Aorta (tissue), 5 donors: ENCODE data around the gene TMEM52. TPM values are rescaled to one million over a fixed set of nuclear protein-coding genes. Genes with fewer than 3 reads are reported as not detected.
"Not testable (repeated sequence)": the region's sequence is repeated elsewhere in the genome, so short reads cannot be mapped to it uniquely, and the experiment has no call there.

Source experiments
- ATAC-seq: fragments of 200-7000 bp; cut with Tn5 transposase; one replicate; pipeline ENCODE4 v1.9.1; 2022; ENCODE audit warnings: moderate library complexity; ENCODE audit not compliant: low FRiP score
- DNase-seq, 2 donors: peaks; one replicate each; pipeline ENCODE4 v3.0.0-alpha.2; 2020
- H3K27ac ChIP-seq, 2 donors: one replicate each; pipeline ENCODE4 v1.5.1; 2013; ENCODE audit warnings: low read length in 2 of 2, mild to moderate bottlenecking in 2 of 2, moderate library complexity in 2 of 2, control low read depth in 1 of 2, inconsistent platforms in 1 of 2, low read depth in 1 of 2
- H3K27me3 ChIP-seq, 2 donors: one replicate each; pipeline ENCODE4 v1.6.1; 2013; ENCODE audit warnings: control low read depth in 1 of 2, low read length in 1 of 2, mild to moderate bottlenecking in 1 of 2, moderate library complexity in 1 of 2; ENCODE audit not compliant: insufficient read depth in 2 of 2, control insufficient read depth in 1 of 2
- H3K36me3 ChIP-seq, 2 donors: one replicate each; pipeline ENCODE4 v1.6.1; 2013; ENCODE audit warnings: control low read depth in 1 of 2, low read length in 1 of 2, mild to moderate bottlenecking in 1 of 2; ENCODE audit not compliant: insufficient read depth in 2 of 2, control insufficient read depth in 1 of 2
- H3K4me1 ChIP-seq, 2 donors: one replicate each; pipeline ENCODE4 v1.6.1; 2013; ENCODE audit warnings: low read length in 2 of 2, control low read depth in 1 of 2, mild to moderate bottlenecking in 1 of 2, moderate library complexity in 1 of 2; ENCODE audit not compliant: insufficient read depth in 2 of 2, control insufficient read depth in 1 of 2
- H3K4me3 ChIP-seq, 2 donors: one replicate each; pipeline ENCODE4 v1.5.1; 2013; ENCODE audit warnings: low read length in 2 of 2, control low read depth in 1 of 2, mild to moderate bottlenecking in 1 of 2
- H3K9me3 ChIP-seq: one replicate; pipeline ENCODE4 v1.6.1; 2013; ENCODE audit warnings: mild to moderate bottlenecking, low read length; ENCODE audit not compliant: control insufficient read depth
- WGBS, 2 donors: extraction: QIAGEN DNeasy Blood & Tissue Kit; methylation state at CpG; one replicate each; pipeline ENCODE4 v1.1.7; 2013; 5-methylcytosine and 5-hydroxymethylcytosine counted together
- intact Hi-C, 2 donors: fragments of 100-400 bp; cut with DNase I; formaldehyde crosslinking; loops; one replicate each; pipeline versions ENCODE4 v1.14.2 to v1.15.0; 2022
- polyA plus RNA-seq, 2 donors: library from polyadenylated mRNA; stranded (reverse); fragments of 200-250 nt; gene quantifications; one replicate each; pipeline ENCODE4 v1.2.3, GENCODE V29; 2013
- total RNA-seq, 2 donors: library from RNA; stranded (reverse); fragmentation: NEBNext Ultra II Directional; extraction: Animal tissue kit (Norgen Biotek cat#: 25700); gene quantifications; one replicate each; pipeline ENCODE4 v1.2.1, GENCODE V29; 2021
- donor health status: healthy with polysubstance abuse.
- donor health status: Bipolar disorder and iron deficiency.
- donor health status: DM: no; HTN: no; CAD: no.
- donor health status: DM: no; HTN: no; CAD: no.
- donor health status: DM: yes; HTN: yes; CAD: no.

The TMEM52 gene
- total and polyA plus RNA-seq, 4 donors = 0.13 TPM; not detected in 3

DNA sequence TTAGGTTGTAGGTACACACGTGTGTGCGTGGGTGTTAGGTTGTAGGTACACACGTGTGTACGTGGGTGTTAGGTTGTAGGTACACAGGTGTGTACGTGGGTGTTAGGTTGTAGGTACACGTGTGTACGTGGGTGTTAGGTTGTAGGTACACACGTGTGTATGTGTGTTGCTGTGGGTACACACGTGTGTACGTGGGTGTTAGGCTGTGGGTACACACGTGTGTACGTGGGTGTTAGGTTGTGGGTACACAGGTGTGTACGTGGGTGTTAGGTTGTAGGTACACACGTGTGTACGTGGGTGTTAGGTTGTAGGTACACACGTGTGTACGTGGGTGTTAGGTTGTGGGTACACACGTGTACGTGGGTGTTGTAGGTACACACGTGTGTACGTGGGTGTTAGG, 15.8 kb upstream of the TMEM52 start:
- H3K4me3 ChIP-seq, H3K36me3 ChIP-seq, H3K9me3 ChIP-seq, H3K4me1 ChIP-seq, intact Hi-C loops, ATAC-seq, H3K27me3 ChIP-seq, DNase-seq, H3K27ac ChIP-seq: not testable (repeated sequence)
- WGBS, 2 donors = 65 to 75% methylated on average over 4 to 5 of the region's 21 CpGs

DNA sequence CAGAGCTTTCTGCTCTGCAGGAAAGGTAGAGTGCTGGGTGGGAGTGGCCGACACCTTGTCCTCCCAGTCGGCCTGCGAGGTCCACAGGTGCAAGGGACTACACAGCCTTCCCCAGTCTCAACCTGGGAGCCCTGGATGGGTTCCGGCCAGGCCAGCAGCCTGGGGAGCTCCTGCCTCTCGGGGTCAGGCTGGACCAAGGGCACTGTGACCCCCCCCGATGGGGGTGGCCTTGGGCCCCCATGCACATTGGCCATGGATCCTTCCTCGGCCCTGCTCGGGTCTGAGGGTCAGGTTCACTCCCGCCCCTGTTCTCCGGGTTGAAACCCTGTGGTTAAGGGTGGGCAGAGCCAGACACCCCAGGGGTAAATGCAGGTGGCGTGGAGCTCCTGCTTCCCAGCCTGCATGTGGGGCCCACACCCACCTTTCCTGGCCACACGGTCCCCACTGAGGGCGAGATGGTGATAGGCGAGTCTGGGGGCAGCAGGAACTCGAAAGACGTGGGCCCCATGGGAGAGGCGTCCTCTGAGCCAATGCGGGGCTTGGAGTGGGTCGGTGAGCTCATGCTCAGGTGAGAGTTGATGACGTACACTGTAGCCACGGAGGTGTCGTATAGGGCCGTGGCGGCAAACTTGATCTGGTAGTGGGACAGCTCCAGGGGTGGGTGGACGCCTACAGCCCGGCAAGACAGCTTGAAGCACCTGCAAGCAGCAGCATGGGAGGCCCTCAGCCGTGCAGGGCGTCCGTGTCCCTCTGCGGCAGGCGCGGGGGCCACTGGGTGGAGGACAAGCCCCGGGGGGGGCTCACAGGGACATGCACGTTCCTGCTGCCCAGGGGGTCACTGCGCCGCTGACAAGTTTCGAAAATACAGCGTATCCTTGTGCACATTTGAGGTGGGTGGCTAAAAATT, 10.8 kb upstream of the TMEM52 start:
- no peak overlapping the region for H3K4me3 ChIP-seq
- H3K36me3 ChIP-seq = no peaks in the 10 kb centered on the region
- ATAC-seq (no peak), DNase-seq (peak in 1 of 2 donors; percentile 42)
- intact Hi-C loops = no loop called here
- WGBS, 2 donors = 82 to 86% methylated on average over 38 of the region's 38 CpGs
- no peaks in the 10 kb centered on the region for H3K27me3 ChIP-seq
- no peak overlapping the region for H3K27ac ChIP-seq
- no peaks in the 10 kb centered on the region for H3K4me1 ChIP-seq
- no peaks in the 10 kb centered on the region for H3K9me3 ChIP-seq

DNA sequence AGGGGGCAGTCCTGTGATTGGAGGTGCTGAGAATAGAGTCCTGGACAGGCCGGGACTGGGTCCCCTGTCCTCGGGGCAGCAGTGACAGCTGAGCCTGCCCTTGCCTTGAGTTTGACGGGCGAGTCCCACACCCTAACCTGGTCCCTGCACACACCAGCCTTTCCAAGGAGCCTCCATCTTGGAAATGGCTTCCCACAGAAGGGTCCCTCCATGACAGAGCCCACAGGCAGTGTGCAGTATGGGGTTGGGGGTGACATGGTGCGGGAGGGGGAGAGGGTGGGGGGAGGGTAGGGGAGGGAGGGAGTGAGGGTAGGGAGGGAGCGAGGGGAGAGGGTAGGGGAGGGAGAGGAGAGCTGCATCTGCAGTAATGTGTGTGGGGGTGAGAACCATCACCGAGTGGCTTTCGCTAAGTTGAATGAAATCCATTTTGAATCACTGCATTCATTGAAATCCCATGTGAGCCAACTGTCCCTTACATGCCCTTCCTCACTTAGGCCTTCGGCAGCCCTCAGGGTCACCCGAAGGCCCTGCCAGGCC, 10.1 kb upstream of the TMEM52 start:
- Histone ChIP-seq H3K36me3 (no peaks in the 10 kb centered on the region), H3K4me3 (no peak overlapping the region), H3K27ac (no peak overlapping the region), H3K4me1 (no peaks in the 10 kb centered on the region), H3K27me3 (no peaks in the 10 kb centered on the region), H3K9me3 (no peaks in the 10 kb centered on the region)
- DNase-seq (no peak), ATAC-seq (no peak)
- intact Hi-C loops = no loop called here
- 71 to 72% methylated on average over 9 to 10 of the region's 10 CpGs for WGBS, 2 donors

DNA sequence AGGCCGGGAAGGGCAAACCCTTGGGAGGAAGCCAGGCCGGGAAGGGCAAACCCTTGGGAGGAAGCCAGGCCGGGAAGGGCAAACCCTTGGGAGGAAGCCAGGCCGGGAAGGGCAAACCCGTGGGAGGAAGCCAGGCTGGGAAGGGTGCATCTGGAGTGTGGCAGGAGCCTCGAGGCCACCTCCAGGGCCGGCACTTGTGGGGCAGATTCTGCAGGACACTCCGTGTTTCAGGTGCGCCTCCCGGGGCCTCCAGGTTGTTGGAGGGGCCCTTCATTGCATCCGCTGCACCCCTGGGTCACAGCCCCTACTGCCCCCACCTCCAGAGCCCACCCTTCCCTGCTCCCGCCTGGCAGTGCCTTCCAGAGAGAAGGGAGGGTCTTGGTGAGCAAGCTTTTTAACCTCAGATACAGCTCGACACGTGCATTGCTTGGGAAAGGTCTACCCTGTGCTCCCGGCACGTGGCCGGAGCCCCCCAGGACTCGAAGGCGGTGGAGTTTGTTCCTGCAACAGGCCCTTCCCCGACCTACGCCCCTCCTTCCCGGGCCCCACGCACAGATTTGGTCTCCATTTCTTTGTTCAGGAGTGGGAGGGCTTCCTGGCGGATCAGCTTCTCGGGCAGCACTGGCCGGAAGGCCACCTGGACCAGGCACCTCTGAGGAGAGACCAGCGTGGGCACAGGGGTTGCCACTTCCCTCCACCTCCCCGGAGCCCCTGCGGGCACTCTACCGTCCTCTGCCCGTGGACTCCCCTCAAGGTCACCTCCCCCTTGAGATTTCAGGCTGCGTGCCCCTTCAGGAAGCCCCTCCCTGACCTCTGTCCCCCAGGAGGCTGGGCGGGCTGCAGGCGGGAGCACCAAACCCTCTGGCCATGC, 9.4 kb upstream of the TMEM52 start:
- intact Hi-C loops = no loop called here
- Histone ChIP-seq H3K27me3 (no peaks in the 10 kb centered on the region), H3K36me3 (no peaks in the 10 kb centered on the region), H3K9me3 (no peaks in the 10 kb centered on the region), H3K27ac (no peak overlapping the region), H3K4me3 (no peak overlapping the region), H3K4me1 (no peaks in the 10 kb centered on the region)
- WGBS, 2 donors = 68% methylated on average over 29 to 33 of the region's 34 CpGs
- DNase-seq = peak; percentile 39 to 68
- no peak for ATAC-seq

- Histone ChIP-seq H3K27me3 (no peaks in the 10 kb centered on the region), H3K36me3 (no peaks in the 10 kb centered on the region), H3K4me3 (no peak overlapping the region), H3K4me1 (no peaks in the 10 kb centered on the region), H3K27ac (no peak overlapping the region), H3K9me3 (no peaks in the 10 kb centered on the region)
- DNase-seq (peak; percentile 26 to 71), ATAC-seq (no peak)
- 76 to 79% methylated on average over 25 of the region's 25 CpGs for WGBS, 2 donors
- intact Hi-C loops = no loop called here
Observed at GRCh38 chr1:1927751-1928150, 8.7 kb upstream of the TMEM52 start.

DNA sequence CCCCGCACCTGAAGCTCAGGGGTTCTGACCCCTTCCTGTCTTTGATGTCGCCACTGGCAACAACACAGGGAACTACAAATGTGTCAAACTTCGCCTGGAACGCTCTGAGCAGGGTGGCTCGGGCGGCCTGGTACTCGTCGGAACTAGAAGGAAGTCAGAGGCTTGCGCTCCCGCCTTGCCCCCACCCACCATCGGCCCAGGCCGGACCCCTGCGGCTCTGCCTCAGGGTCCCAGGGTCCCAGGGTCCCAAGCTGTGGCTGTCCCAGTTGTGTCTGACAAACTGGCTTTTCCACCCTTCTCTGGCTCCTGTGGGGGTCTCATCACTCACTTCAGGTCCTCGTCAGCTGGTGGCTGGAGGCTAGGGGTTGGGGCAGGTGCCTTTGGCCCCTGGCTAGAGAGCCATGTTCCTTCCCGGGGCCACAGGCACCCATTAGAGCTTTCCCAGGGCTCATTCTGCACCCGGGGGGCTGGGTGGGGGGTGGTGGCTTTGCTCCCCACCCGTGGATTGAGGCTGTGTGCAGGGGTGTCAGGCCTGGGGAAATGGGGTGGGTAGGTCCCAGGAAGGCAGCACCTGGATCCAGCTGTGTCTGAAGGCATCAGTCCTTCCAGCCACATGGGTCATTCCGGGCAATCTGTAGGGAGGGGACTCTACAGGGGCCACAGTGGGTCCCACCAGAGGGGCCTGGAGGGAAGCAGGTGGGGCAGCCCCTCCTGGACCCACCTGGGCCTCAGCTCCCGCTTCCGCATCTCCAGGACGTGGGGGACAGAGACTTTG, 8.0 kb upstream of the TMEM52 start:
- H3K36me3 ChIP-seq = no peaks in the 10 kb centered on the region
- no peak overlapping the region for H3K4me3 ChIP-seq
- H3K27me3 ChIP-seq = no peaks in the 10 kb centered on the region
- no peaks in the 10 kb centered on the region for H3K4me1 ChIP-seq
- 84 to 85% methylated on average over 21 of the region's 21 CpGs for WGBS, 2 donors
- no peaks in the 10 kb centered on the region for H3K9me3 ChIP-seq
- ATAC-seq (no peak), DNase-seq (peak; percentile 39 to 73)
- no peak overlapping the region for H3K27ac ChIP-seq
- intact Hi-C loops = no loop called here

GRCh38 chr1:1926346-1926811, 7.3 kb upstream of the TMEM52 start:
- Histone ChIP-seq H3K9me3 (no peaks in the 10 kb centered on the region), H3K4me1 (no peaks in the 10 kb centered on the region), H3K4me3 (no peak overlapping the region), H3K27me3 (no peaks in the 10 kb centered on the region), H3K36me3 (no peaks in the 10 kb centered on the region), H3K27ac (no peak overlapping the region)
- no peak for ATAC-seq
- DNase-seq = peak; percentile 35 to 73
- intact Hi-C loops = no loop called here
- 84 to 85% methylated on average over 26 of the region's 26 CpGs for WGBS, 2 donors
